AG08395 (cell line): Measurements from ENCODE around the gene SLC26A6.

Experiments
- DNase-seq: peaks from one replicate; pipeline ENCODE4 v3.0.0; 2012; ENCODE audit warnings: mixed read lengths, low spot score

The SLC26A6 gene

GRCh38 chr3:48660800-48661400, 25.6 kb upstream of the SLC26A6 start:
- no peak for DNase-seq

- no peak for DNase-seq
Observed at GRCh38 chr3:48656841-48657281, 21.6 kb upstream of the SLC26A6 start.

- DNase-seq, result peak; percentile 79
Observed at GRCh38 chr3:48656061-48656840, 21.0 kb upstream of the SLC26A6 start.

DNA sequence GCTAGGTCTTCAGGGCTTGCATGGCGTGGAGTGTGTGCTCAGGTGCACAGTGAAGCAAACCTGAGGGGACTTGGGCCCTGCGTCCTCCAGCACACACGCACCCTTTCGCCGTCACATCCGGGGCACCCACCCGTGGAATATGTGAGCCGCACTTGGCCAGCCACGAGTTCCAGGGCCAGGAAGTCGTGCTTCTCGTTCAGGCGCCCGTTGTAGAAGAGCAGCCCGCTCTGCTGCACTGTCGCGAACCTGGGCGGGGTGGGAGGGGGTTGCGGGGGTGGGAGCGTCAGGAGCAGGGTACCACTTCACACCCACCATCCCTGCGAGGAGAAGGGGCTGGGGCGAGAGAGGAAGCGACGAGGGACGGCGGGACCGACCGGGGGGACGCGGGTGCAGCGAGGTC, 20.3 kb upstream of the SLC26A6 start:
- DNase-seq, result no peak

DNA sequence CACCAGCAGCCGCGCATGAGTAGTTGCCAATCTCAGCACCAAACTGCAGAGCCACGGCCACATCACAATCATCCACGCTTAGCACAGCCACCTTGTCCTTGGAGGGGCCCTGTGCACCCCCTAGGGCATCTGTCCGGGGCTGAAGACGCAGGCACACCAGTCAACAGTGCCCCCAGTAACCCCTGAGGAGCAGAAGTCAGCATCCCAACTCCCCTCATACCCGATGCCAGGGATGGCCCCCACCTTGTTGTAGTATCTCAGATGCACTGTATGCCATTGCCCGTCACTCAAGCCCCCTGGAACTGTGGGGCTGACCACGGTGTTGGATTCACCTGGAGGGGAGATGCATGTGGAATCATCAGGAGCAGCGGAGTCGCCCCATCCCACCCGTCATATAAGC, 19.8 kb upstream of the SLC26A6 start:
- DNase-seq, result no peak

DNA sequence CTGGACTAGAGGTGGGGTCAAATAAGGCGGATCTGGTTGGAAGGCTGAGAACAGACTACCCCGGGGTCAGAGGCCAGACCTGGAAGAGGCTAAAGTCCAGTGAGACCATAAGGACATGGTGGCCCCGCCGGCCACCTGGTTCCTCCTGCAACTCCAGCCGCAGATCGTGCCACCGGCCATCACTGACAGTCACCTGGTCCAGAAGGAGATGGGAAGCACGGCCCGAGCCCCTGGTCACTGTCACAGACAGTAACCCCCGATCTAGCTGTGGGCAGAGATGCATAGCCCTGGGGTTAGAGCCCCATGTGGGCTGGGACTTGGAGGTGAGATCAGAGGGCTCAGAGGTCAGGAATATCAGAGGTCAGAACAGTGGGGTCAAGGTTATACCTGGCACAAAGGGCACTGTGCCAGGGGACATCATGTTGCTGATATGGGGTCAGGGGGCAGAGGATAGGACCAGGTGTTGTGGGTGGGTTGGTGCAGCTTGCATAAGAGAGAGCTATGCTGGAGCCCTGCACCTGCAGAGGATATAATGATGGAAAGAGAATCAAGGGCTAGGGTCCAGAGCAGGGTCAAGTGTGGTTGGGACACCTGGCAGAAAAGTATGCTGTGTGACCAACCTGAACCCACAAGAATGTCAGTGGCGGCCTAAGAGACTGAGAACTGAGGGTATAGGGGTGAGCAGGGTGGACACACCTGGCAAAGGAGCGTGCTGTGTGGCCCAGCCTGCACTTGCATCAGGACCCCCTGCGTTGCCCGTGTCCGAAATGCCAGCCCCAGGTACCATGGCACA, 17.9 kb upstream of the SLC26A6 start:
- DNase-seq, result no peak

- no peak for DNase-seq
Observed at GRCh38 chr3:48651771-48652170, 16.5 kb upstream of the SLC26A6 start.

DNA sequence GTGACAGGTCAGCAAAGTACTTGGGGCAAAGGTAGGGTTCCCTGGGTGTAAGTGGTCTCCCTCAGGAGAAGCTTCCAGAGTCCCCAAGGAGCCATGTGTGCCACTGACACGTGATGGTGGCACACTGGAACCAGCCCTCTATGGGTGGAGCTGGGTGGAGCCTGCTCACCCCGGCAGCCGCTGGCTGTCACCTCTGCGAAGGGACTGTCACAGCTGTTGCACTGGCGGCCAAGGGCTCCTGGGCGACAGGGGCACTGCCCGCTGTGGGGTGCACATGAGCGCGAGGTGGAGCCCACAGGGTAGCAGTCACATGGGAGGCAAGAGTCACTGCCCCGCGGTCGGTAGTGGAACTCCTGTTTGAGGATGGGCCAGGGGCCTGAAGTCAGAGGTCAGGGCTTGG, 15.5 kb upstream of the SLC26A6 start:
- DNase-seq, result no peak

DNA sequence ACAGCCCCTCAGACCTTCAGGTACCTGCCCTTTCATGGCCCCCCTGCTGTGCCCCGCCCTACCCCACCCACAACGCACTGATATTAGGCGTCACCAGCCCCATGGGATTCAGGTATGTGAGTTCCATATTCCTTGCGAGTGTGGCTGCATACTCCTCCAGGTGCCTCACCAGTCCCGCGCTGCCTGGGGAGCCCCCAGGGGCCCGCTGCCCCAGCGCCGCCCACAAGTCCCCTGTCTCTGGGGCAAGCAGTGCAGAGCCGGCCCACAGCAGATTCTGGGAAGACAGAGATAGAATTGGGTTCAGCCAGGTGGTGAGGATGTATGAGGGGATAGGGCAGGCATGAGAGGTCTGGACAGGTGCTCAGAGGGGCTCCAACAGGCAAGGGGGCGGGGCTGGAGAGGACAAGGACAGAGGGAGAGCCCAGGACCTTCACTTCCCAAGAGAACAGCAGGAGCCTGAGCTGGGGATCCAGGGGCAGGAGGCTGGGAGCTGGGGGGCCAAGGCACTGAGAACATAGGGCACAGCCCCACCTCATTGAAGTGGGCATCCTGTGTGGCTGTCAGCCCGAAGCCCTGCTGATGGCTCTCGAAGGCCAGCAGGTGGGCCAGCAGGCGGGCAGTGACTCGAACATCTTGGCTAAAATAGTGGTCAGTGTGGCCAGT, 13.1 kb upstream of the SLC26A6 start:
- no peak for DNase-seq

DNA sequence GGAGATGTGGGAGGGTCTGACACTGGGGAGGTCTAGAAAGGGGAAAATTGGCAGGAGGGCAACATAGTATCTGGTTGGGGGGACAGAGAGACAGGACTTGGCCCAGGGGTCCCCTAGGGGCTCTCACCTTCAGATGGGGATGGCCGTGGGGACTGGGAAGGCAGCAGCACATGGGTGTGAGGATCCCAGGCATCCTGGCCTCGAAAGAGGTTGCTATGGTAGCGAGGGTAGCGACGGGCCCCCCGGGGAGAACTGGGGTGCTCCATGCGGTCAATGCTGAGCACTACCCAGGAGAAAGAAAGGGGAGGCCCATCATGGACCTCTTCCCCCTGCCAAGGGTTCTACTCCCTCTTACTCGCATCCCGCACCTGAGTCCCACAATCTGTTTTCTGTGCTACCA, 12.5 kb upstream of the SLC26A6 start:
- no peak for DNase-seq

DNA sequence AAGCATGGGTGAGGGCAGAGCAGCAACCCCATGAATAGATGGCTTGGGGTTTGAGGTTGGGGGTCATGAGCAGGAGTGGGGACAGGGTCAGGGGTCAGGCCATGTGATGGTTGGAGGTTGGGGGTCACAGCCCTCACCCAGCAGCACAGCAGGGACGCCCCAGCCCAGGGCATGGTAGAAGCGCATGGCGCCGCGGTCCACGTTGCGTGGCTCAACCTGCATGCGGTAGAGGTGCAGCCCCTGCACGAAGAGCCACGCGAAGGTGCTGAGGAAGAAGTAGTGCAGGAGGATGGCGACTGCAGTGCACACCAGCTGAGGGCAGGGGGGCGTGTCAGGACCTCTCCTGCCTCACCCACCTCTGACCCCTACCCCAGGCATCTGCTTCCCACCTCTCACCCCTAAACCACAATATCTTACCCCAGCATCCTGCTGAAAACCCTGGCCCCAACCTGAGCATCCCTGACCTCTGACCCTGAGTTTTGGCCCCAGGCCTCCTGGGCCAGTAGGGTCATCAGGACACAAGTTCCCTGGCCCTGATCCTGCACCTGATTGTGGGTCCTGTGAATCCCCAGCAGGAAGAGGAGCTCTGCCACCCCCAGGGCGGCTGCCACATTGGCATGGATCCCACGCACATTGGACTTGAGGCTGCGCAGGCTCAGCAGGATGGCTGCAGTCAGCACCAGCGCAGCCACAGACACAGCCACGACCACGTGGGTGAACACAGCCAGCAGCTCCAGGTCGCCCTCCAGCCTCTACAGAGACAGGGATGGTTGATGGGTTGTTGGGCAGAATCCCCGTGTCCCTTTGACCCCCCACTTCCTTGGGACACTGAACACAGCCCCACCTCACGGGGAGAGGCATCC, 9.9 kb upstream of the SLC26A6 start:
- DNase-seq, result no peak

DNA sequence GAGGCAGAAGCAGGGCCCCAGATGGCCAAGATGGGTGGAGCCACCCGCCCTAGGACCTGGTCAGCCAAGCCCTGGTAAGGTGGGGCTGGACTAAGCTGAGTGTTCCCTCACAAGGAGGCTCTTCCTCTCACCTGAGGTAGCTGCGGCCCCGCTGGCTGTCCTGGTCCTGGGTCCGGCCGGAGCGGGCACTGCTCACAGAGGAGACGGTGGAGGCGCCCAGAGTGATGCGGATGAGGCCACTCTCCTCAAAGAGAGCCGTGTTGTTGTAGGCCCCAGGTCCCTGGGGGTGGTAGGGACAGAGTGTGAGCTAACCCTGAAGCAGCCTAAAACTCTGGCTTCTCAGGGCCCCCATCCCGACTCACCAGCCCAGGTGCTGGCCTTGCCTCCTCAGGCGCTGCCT, 7.3 kb upstream of the SLC26A6 start:
- DNase-seq, result no peak

DNA sequence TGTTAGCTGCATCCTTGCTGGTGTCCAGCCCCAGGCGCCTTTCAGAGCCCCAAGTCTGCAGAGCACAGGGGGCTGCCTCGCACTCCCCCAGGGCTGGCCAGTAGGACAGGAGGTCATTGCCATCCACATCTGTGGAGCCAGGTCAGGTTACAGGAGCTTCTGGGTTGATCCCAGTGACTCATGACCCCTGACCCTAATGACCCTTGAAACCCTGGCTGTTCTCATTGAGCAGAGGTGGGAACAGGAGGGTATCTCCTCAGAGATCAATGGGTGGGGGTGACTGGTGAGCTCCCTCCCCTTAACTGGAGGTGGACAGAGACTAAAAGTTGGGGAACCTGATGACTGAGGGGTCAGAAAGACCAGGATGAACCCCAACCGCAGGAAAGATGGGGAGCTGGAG, 6.1 kb upstream of the SLC26A6 start:
- DNase-seq, result no peak

GRCh38 chr3:48639944-48640606, 4.8 kb upstream of the SLC26A6 start:
- no peak for DNase-seq

DNA sequence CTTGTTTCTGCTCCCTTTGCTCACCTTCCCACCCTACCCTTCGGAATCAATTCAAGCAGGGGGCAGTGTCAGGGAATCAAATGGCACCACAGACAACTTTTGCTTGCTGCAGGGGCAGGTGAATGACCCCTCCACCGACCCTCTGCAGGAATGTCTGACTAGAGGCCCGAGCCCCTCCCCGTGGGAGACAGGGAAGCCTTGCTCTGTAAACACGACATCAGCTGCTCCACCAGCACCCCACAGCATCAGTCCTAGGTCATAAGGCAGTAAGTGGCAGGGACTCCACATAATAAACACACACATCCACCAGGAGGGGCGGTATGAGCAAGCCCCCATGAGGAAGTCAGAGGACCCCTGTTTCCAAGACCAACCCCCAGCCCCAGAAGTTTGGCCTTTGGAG, 2.0 kb upstream of the SLC26A6 start:
- no peak for DNase-seq

GRCh38 chr3:48636149-48636655, 941 bp upstream of the SLC26A6 start:
- no peak for DNase-seq

GRCh38 chr3:48634661-48635221, 520 bp downstream of the SLC26A6 start:
- DNase-seq, result peak; percentile 78

DNA sequence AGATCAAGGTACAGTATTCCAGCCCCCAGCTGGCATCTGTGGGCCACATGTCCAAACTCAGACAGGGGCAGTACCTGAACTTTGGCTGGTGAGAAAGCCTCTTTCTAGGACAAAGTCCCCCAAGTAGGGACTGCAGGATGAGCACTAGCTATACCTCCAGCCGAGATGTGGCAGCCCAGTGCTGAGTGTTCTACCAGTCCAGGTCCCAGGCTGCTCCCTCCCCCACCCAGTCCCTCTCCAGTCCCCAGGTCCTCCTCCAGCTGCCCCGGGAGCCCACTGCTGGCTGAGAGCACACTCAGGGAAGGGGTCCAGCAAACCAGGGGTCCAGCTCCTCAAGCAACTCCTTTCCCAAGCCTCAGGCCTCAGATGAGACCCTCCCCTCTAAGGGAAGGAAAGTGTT, 1.5 kb downstream of the SLC26A6 start:
- no peak for DNase-seq

DNA sequence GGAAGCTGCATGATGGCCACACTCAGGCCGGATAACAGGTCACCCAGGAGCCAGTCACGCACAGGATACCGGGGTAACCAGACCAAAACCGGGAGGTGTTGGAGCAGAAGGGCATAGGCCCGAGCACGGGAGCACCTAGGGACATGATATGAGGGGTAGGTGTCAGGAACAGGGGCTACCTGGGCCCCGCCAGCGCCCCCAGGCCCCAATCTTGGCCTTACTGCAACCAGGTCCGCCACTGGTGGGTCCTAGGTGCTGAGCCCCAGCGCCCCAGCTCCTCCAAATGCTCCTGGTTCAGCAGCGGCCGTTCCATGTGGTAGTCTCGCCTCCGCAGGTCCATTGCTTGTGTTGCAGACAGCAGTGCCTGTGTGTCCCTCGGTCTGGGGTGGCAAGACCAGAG, 2.0 kb downstream of the SLC26A6 start:
- DNase-seq, result no peak
